DMS 273 treated with DMSO at 0.1 percent for 48 hours (cell line): ENCODE measurements around the gene COL25A1.
"Not testable (repeated sequence)": the region's sequence is repeated elsewhere in the genome, so short reads cannot be mapped to it uniquely, and the experiment has no call there.

Experiments
- DNase-seq: peaks from one replicate; lab custom pipeline; 2025; lab: John Stamatoyannopoulos, UW

COL25A1 gene

DNA sequence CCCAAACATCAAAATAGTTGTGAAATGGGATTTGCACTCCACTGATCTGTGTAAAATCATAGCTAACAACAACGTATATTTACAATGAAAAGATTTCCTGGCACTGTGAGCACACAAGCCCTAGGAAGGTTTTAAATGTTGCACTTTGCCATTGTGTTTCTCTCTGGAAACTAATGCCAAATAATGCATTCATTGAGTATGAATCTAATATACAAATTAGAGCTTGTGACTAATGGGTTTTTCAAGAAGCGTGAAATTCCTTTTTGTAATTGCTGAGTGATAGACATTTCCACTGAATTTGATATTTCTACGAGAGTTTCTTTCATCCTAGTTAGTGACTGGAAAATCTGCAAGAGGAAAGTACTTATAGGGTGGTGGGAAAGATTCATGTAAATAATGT is 135.9 kb downstream of the COL25A1 start:
- DNase-seq, result no peak

DNA sequence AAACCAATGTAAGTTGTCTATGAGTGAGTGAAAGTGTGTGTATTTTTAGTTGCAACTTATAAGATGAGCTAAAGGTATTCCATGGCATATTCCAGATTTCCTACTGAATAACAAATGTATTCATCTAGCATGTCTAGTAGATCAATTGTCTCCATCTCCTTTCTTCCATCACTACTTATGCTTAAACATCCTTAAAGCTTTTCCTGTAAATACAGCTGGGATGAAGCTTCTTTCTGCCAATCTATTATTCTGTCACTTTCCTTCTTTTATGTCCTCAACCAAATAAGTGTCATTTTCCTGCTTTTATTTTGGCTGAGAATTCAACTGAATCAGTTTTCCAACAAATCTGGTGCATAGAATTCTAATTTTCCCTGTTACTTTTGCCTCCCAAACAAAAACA is 136.3 kb downstream of the COL25A1 start:
- no peak for DNase-seq

DNA sequence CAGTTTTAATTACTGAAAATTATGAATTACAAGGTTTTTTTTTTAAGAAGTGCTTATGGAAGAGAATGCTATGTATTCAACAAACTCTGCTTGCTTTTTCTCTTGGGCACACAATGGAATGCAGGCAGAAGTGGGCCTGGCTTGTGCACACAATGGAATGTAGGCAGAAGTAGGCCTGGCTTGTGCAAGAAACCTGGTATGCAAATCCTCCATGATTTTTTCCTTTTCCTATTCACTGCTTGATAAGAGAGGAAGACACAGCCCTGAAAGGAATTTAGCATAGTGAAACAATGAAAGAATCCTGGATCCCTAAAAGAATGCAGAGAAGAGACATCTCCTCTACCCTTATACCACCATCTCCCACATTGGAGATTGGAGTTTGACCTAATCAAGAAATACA is 138.4 kb downstream of the COL25A1 start:
- DNase-seq, result no peak

DNA sequence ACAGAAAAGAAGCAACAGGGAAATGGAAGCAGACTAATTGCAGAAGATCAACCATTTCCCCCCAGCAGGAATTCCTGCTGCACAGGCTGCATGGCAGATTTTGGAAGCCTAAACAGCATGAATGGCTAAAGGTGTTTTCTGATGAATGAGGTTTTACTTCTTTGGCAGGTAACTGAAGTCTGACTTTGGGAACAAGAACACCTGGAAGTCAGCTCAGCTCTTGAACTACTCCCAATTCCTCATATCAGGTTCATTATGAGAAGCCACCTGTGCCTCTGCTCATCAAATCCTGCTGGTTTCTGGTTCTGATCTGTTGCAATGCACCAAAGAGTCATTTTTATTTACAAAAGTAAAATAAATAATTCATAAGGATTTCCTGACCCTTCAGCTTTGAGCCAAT is 139.0 kb downstream of the COL25A1 start:
- no peak for DNase-seq

DNA sequence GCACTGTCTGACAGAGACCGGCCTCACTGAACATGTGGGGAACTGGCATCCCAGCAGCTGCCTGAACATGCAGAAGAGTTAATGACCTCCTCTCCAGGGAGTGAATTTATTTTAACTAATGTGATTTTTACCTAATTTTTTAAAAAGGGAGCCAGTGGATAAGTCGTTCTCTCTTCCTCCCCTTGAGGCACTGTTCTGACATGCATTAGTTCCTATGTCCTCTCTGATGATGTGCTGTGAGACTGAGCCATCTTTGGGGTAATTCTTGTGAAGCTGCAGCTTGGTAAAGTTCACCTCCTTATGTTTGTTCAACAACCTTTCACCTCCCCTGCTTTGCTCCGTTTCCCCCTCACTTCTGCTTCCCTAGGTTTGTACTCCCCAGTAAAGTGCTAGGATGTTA is 139.7 kb downstream of the COL25A1 start:
- DNase-seq, result no peak

DNA sequence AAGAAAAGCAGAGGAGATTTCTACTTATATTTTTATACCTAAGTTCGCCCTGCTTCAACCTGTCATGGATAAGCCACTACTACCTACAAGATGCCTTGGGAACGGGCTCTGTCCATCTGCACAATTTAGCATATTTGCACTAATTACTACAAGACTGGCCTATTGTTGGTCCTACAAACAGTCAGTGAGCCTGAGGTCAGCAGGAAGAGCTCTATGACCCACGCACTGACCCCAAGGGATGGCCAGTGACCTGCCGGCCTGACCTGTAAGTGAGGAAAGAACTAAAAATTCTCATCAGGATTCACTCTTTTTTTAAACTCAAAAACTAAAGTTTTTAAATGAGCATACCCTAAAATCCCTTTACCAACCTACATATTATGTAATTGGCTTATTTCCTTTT is 142.0 kb downstream of the COL25A1 start:
- DNase-seq, result no peak

DNA sequence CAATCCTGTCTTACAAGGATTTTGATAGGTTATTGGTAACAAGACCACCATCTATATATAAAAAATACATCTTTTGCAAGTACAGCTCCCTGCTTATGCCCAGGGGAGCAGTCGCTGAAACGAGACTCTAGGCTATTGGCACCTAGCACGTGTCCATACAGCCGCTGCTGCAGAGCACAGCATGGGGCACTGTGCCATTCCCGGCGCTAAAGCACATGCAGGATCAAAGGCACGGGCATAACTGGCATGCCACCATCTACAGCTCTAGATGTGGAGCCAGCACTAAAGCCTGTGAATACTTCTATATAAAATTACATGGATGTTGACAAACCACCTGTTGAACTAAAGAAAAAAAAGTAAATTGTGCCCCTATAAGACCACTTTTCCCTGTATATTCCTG is 144.8 kb downstream of the COL25A1 start:
- no peak for DNase-seq

DNA sequence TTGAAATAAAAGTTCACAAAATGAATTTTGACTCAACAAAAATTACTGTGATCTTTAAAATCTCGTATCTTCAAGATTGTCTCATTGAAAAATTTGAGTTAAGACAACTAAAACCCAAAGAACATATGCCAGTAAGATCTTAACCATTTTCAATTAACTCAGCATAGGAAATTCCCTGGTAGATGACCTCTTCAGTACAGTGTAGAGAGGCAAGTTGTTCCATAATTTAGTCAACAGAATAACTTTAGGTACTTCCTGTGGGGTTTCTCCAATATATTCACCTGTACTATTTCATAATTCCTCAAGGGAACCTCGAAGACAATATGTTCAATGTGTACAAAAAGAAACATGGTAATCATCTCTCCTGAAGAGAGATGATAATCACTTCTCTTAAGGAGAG is 145.3 kb downstream of the COL25A1 start:
- no peak for DNase-seq

DNA sequence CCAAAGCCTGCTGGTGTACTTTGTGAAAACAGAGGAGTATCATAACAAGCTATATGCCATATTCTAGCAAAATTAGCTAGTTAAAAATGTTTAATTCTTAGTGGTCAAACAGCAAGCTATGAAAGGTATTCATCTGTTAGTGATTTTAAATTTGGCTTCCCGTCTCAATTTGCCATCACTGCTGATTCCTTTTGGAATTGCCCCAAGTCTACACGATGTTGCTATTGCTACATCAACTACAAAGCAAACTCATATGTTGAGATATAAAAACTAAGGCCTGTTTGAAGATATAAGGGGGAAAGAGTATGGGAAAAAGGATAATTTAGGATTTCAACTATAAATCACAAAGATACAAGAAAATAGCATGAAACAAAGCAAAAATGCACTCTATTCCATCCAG is 146.1 kb downstream of the COL25A1 start:
- DNase-seq, result no peak

DNA sequence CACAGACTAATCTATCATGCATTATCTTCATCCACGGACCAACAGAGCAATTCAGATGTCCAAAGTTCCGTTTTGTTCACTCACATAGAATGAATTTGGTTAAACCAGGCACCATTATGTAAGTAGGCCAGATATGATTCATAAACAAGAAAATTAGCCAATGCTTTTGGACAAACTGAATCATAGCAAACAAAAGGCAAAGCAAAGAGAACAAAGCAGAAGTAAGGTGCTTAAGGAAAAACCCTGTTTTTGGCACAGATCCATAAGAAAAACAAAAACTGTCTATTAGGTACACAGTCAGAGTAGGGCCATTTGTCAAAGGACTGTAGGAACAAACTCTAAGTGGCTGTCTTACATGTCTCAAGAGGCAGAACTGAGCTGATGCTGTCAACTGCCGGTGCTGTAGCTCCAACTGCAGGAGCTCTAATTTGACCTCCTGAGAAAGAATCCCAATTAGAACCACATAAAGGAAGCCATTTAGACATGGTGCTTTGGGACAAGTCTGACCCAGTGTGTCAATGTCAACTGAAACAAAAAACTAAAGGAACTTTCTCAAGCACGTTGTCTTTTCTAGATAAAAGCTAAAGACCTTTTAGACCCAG is 146.7 kb downstream of the COL25A1 start:
- no peak for DNase-seq

DNA sequence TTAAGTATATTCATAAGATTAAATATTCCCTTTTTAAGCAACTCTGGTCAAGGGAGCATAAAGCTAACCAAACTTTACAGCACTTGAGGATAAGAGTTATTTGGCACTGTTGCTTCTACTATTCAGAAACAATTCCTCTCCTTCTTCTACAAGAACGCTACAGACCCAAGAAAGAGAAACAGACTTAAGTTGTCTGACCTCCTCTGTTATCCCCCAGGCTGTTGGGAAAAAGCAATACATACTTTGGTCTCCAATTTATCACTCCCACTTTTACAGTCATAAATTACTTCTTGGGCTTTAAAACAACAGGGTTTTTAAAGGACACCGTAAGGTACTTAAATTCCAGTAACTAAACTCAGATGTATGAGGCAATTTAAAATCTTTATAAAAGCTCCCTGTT is 147.4 kb downstream of the COL25A1 start:
- no peak for DNase-seq

DNA sequence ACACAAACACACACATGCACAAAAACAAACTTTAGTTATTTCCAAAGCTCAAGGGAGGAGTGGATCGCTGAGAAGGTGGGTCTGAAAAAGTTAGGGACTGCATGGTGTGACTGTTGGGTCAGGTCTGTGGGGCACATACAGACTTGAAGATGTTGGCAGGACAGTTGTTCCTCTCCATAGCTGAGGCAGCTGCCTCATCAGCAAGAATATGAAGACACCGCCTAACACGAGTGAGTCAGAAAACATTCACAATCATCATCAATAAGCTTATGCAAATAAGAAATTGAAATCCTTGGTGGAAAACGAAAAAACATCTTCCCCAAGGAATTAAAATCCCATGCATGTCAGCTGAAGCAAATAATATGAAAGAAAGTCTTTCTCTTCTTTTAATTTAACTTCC is 148.0 kb downstream of the COL25A1 start:
- no peak for DNase-seq

DNA sequence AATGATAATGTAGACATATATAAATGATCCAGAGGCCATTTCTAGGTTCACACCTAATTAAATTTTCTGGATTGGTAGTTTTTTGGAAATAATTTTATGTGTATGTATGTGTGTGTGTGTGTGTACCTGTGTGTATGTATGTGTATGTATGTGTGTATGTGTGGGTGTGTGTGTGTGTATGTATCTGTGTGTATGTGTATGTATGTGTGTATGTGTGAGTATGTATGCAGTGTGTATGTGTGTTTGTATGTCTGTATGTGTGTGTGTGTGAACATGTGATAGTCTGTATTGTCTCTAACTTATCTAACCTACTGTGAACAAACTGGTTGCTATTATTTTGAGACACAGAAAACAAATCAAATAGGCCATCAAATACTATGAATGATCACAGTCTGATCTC is 152.6 kb downstream of the COL25A1 start:
- no peak for DNase-seq

DNA sequence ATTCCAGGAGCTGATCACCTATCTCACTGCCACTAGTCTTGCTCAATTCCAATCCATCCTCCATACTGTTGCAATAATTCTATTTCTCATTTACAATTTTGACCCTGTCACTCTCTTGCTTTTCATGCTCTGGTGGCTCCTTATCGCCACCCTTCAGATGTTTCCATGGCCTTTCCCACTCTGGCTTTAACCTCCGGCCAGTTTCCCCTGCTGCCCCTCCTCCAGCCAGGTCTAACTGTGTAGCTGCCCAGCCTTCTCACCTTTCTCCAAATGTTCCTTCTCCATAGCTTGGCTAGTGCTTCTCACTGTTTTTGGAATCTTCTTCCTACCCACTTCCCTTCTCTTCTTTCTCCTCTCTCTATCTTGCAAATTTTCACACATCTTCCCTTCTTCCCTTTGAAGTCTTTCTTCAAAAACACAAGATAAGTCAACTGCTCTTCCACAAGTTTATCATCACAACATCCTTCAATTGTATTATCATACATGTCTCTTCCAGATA is 153.8 kb downstream of the COL25A1 start:
- DNase-seq, result no peak

DNA sequence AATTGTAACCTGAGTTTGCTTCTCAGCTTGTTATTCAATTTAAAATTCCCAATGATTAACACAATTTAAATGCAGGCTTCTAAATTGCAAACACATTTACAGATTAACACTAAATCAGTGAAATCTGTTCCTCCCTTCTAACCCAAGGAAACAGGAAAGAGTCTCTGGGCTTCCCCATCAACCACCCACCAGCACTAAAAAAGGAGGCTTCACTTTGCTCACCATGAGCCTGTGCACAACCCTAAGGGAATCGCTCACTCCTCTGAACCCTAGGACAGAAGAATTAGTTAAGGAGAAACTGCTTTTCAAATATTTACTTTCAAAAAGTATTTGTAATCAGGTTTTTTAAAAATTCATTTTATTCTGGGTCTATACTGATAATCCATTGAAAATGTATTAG is 155.3 kb downstream of the COL25A1 start:
- DNase-seq, result no peak

DNA sequence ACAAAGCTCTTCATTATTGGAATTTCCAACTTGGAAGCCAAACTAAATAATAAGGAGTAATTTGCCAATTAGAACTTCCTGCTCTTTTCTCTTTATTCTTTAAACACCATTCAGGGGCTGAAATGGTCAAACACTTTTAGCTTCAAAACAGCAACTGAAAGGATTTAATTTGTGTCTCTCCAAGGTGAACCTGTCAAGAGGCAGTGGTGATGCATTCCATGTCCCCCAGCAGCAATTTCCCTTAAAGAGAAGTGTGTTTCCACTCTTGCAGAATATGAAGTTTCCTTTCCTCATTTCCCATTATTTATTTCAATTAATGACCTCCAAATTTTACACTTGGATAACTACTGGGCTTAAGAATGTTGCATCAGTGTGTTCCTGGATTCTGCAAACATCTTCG is 156.0 kb downstream of the COL25A1 start:
- DNase-seq, result no peak

DNA sequence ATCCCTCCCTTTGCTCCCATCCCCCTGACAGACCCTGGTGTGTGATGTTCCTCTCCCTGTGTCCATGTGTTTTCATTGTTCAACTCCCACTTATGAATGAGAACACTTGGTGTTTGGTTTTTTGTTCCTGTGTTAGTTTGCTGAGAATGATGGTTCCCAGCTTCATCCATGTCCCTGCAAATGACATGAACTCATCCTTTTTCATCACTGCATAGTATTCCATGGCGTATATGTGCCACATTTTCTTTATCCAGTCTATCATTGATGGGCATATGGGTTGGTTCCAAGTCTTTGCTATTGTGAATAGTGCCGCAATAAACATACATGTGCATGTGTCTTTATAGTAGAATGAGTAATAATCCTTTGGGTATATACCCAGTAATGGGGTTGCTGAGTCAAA is 164.3 kb downstream of the COL25A1 start:
- not testable (repeated sequence) for DNase-seq

DNA sequence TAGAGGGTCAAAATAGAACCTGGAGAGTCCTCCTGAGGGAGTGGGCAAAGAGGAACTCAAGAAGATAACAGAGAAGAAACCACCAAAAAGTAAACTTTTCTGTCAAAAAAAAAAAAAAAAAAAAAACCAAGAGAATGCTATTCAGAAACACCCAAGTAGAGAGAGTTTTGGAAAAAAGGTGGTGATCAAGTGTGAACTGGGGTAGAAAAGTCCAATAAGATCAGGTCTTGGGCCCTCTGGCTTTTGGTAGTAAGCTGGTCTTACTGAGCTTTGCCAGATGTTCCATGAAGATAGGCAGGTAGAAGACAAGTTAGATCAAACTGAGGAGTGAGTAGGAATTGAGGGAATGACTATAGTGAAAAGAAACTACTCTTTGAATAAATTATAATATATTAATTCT is 167.5 kb downstream of the COL25A1 start:
- no peak for DNase-seq

DNA sequence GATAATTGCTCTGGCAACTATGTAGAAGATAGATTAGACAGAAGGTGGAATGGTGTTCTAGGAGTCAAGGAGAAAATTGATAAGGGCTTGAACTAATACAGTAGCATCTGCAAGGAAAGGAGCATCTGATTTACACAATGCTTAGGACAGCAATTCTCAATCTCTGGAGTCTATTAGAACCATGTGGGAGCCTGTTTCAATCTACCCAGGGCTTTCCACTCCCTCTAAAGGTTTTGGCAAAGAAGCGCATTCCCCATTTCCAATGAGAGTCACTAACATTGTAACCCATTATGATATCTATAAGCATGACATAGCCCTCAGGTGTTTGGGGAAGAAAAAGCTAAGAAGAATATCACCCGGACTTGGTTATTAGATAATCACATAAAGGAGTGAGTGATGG is 168.2 kb downstream of the COL25A1 start:
- DNase-seq, result no peak

DNA sequence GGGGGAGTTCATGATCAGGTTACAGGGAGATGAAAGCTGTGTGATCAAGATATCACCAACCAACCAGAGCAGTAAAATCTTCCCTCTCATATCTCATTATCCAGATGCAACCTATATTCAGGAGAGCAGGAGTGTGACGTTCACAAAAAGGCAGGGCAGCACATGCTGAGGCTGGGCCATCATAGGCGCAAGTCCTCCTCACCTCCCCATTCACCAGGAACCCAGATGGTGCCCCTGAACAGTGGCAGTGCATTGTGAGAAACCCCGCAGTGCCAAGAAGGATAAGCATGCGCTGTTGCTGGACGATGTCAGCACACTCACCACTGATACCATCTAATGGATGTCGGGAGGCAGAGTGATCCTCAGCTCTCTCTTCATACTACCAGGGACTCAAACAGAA is 170.9 kb downstream of the COL25A1 start:
- no peak for DNase-seq

DNA sequence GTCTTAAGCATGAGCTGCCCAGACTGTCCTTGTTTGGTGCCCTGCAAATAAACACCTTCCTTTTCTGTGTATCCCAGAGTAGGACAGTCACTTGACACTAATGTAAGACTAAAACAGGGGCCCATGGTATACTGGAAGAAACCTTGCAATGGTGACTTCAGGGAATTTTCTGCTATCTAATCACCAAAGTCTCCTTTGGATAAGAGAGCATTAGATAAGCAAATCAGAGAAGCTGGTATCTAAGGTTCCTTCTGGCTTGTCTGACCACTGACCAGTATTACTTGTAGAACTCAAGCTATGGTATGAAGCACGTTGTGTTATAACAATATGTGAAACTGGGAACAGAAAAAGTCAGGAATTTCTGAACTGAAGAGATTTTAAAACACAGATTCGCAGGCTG is 173.9 kb downstream of the COL25A1 start:
- DNase-seq, result no peak

DNA sequence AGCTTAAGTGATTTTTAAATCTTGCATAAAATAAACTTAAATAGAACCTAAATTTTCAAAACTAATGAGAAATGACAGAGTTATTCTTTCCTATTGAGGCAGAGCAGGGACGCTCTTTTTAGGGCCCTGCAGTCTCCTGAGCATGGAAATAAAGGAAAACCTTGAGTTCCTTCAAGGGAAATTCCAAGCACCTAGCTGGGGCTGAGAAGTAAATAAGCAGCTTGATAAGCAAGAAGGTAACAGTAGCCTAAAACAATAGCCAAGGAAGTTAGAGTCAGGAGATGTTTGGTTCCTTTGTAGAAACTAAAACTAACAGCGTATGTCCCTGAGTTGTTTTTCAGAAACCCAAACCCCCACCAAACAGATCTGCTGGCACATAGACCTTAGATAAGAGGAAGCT is 174.6 kb downstream of the COL25A1 start:
- no peak for DNase-seq

DNA sequence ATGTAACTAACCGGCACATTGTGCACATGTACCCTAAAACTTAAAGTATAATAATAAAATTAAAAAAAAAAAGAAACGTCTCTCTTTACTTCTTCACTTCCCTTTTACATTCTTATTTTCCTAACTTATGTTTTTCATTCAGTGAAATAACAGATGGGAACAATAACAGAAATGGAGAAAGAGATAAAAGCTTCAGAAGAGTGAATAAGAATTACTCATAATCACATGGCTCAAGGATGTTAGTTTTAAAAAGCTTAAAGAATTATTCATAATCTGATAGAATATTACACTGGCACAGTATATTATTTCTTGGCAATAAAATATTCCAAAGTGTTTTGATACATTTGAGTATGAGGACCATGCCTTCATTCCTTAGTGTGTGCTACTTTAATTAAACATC is 175.6 kb downstream of the COL25A1 start:
- DNase-seq, result no peak

DNA sequence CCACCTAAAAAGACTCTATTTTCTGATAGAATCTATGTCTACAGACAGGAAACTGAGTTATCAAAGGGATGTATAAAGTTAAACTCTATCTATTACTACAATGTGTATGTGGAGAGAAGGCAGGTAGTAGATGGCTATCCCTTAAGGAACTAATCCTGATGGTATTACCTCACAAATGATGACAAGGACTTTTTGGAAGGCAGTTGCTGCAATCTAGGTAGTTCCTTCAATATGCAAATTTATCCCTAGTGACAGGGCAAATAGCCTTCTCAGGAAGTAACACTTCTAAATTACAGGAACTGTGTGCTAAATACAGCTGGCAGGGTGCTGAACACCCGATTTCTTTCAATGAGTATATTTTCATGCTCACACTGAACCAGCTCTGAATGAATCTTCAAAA is 177.4 kb downstream of the COL25A1 start:
- no peak for DNase-seq

DNA sequence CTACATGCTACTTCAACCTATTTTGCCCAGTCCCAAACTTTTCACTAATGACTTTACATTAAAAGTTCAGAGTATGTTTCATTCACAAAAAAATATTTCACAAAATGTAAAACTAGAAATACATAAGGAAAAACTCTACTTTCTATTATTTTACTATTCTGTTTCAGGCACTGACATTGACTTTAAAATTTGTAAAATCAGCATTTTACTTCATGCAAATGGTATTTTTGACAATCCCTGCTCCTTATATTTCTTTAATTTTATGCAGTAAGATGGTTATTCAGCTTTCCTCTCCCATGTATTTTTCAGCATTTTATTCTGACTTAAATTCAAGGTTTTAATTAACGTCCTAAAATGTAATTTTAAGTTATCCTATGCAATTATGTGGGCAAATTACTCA is 178.5 kb downstream of the COL25A1 start:
- no peak for DNase-seq
